Right cardiac atrium (tissue), 5 donors: ENCODE data around the gene NDUFAF2. TPM values are rescaled to one million over a fixed set of nuclear protein-coding genes. Genes with fewer than 3 reads are reported as not detected.
A peak's percentile ranks its signal among the peaks of the same experiment; 100 is the strongest.

Source experiments
- ATAC-seq, 2 donors: fragments of 200-7000 bp; cut with Tn5 transposase; one replicate each; pipeline versions ENCODE4 v1.8.0 to v1.9.1; 2020; ENCODE audit warnings: moderate library complexity in 2 of 2, mild to moderate bottlenecking in 1 of 2
- DNase-seq, 3 donors: peaks; one replicate each; pipeline ENCODE4 v3.0.0-alpha.2; 2020
- H3K27ac ChIP-seq: one replicate; pipeline ENCODE4 v1.5.1; 2013; ENCODE audit warnings: mild to moderate bottlenecking, low read length, control low read depth, moderate library complexity
- H3K27me3 ChIP-seq: one replicate; pipeline ENCODE4 v1.6.1; 2013; ENCODE audit not compliant: control insufficient read depth, insufficient read depth
- H3K4me1 ChIP-seq: one replicate; pipeline ENCODE4 v1.6.1; 2013; ENCODE audit warnings: low read length; ENCODE audit not compliant: control insufficient read depth, insufficient read depth
- H3K4me3 ChIP-seq: one replicate; pipeline ENCODE4 v1.5.1; 2013; ENCODE audit warnings: low read length, control low read depth
- H3K9me3 ChIP-seq: one replicate; pipeline ENCODE4 v1.6.1; 2013; ENCODE audit warnings: low read length; ENCODE audit not compliant: control insufficient read depth
- WGBS: extraction: QIAGEN DNeasy Blood & Tissue Kit; methylation state at CpG from one replicate; pipeline ENCODE4 v1.1.7; 2013; 5-methylcytosine and 5-hydroxymethylcytosine counted together
- intact Hi-C, 4 donors: fragments of 100-400 bp; cut with DNase I; formaldehyde crosslinking; loops; one replicate each; pipeline versions ENCODE4 v1.11.0 to v1.14.0; 2022 to 2023
- polyA plus RNA-seq: library from polyadenylated mRNA; stranded (reverse); fragments of 200-250 nt; gene quantifications from one replicate; pipeline ENCODE4 v1.2.3, GENCODE V29; 2013
- total RNA-seq, 4 donors: library from RNA; stranded (reverse); fragmentation: NEBNext Ultra II Directional; extraction: Animal tissue kit (Norgen Biotek cat#: 25700); gene quantifications; one replicate each; pipeline ENCODE4 v1.2.1, GENCODE V29; 2021
- donor health status: healthy with polysubstance abuse.
- donor health status: DM: no; HTN: yes; CAD: no.
- donor health status: DM: no; HTN: no; CAD: no.
- donor health status: DM: no; HTN: yes; CAD: no; lungs with severe emphysema.
- donor health status: DM: yes; HTN: yes; CAD: no.

NDUFAF2 gene
- total and polyA plus RNA-seq, 5 donors = 32.0 to 74.6 (median 34.8) TPM

DNA sequence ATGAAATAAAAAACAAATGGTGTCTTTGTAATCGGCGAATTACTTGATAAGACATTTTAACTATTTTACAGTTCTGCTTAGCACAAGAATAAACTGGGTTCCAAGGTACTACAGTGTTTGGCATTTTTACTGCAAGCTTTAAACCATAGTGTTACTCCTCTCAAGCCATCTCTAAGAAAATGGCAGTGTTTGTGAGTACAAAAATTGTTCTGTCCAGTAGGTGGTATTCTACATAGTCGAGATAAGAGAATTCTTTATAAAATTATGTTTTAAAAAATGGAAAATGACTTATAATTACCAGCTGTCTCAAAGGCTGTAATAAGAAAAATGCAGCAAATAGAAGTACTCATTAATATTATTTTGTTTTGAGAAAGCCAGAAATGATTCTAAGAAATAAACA is 214.1 kb downstream of the NDUFAF2 start:
- Histone ChIP-seq H3K4me3 (no peak overlapping the region), H3K27ac (no peak overlapping the region), H3K4me1 (peaks cover 3% of the 10 kb centered on the region), H3K27me3 (no peaks in the 10 kb centered on the region), H3K9me3 (no peaks in the 10 kb centered on the region)
- intact Hi-C loops = no loop called here
- DNase-seq (no peak), ATAC-seq (no peak)
- WGBS = 91% methylated on average over 3 of the region's 3 CpGs

GRCh38 chr5:61159836-61160235 is 214.8 kb downstream of the NDUFAF2 start:
- DNase-seq (no peak), ATAC-seq (no peak)
- H3K4me3 ChIP-seq = no peak overlapping the region
- no peaks in the 10 kb centered on the region for H3K27me3 ChIP-seq
- H3K9me3 ChIP-seq = no peaks in the 10 kb centered on the region
- no peak overlapping the region for H3K27ac ChIP-seq
- intact Hi-C loops = loop anchor here in 3 of 4 donors (5.0 to 10.0 kb wide), 3 partner anchors 155 to 172 kb away; partner anchors contain the start of gene ZSWIM6 (in 1 of the 3)
- WGBS = 46% methylated on average over 4 of the region's 4 CpGs
- H3K4me1 ChIP-seq = peaks cover 5% of the 10 kb centered on the region

GRCh38 chr5:61160497-61160896 is 215.5 kb downstream of the NDUFAF2 start:
- WGBS = 91% methylated on average over 3 of the region's 3 CpGs
- no peaks in the 10 kb centered on the region for H3K27me3 ChIP-seq
- intact Hi-C loops = loop anchor here in 3 of 4 donors (5.0 to 10.0 kb wide), 3 partner anchors 154 to 172 kb away; partner anchors contain the start of gene ZSWIM6 (in 1 of the 3)
- peaks cover 5% of the 10 kb centered on the region for H3K4me1 ChIP-seq
- no peak for ATAC-seq
- no peaks in the 10 kb centered on the region for H3K9me3 ChIP-seq
- H3K4me3 ChIP-seq = no peak overlapping the region
- no peak overlapping the region for H3K27ac ChIP-seq
- no peak for DNase-seq

- Histone ChIP-seq H3K4me1 (peaks cover 5% of the 10 kb centered on the region), H3K4me3 (peak within 1 kb of the TSS; percentile 60), H3K27ac (peak within 1 kb of the TSS; percentile 81), H3K9me3 (no peaks in the 10 kb centered on the region), H3K27me3 (no peaks in the 10 kb centered on the region)
- peak; percentile 98 to 99 for ATAC-seq
- WGBS = under 1% methylated on average over 73 of the region's 73 CpGs
- DNase-seq = peak; percentile 91 to 96 (median 95)
- intact Hi-C loops = loop anchor here in 3 of 4 donors (5.0 to 10.0 kb wide), 3 partner anchors 153 to 170 kb away; partner anchors contain the start of gene ZSWIM6 (in 1 of the 3)
Measured at GRCh38 chr5:61162010-61162831, 217.2 kb downstream of the NDUFAF2 start, which contains the start of gene SMIM15. Gene SMIM15 (minus strand): TSS chr5:61162468. CDS start chr5:61160171, 2,297 bp downstream.

- Histone ChIP-seq H3K4me3 (peak overlapping the region; percentile 60), H3K4me1 (peaks cover 5% of the 10 kb centered on the region), H3K9me3 (no peaks in the 10 kb centered on the region), H3K27ac (peak overlapping the region; percentile 81), H3K27me3 (no peaks in the 10 kb centered on the region)
- DNase-seq (peak in 1 of 3 donors; percentile 15), ATAC-seq (peak; percentile 47 to 50)
- WGBS = 30% methylated on average over 14 of the region's 14 CpGs
- intact Hi-C loops = loop anchor here in 3 of 4 donors (5.0 to 10.0 kb wide), 3 partner anchors 152 to 169 kb away; partner anchors contain the start of gene ZSWIM6 (in 1 of the 3)
Measured at GRCh38 chr5:61162832-61163567, 218.0 kb downstream of the NDUFAF2 start.

- DNase-seq = no peak
- ATAC-seq = no peak
- H3K9me3 ChIP-seq = no peaks in the 10 kb centered on the region
- intact Hi-C loops = loop anchor here in 3 of 4 donors (5.0 to 10.0 kb wide), 3 partner anchors 151 to 168 kb away; partner anchors contain the start of gene ZSWIM6 (in 1 of the 3)
- no peak overlapping the region for H3K27ac ChIP-seq
- no peak overlapping the region for H3K4me3 ChIP-seq
- WGBS = 96% methylated on average over 13 of the region's 13 CpGs
- no peaks in the 10 kb centered on the region for H3K27me3 ChIP-seq
- peaks cover 5% of the 10 kb centered on the region for H3K4me1 ChIP-seq
Measured at GRCh38 chr5:61163905-61164304, 218.9 kb downstream of the NDUFAF2 start.

DNA sequence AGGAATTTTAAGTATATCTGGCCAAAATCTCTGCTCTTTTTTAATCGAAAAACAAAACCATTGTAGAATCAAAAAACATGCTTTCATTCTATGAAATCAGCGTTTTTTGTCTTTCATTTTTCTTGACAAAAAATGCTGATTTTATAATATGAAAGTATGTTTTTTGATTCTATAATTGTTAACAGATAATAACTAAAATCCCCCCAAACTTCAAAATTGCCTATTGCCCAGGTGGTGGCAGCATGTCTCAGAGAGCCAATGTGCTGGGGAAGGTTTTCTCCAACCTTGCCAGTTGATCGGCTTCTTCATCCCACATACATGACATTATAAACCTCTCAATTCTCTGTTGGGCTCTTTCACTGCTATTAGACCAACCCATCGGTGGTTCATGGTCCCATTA is 222.4 kb downstream of the NDUFAF2 start:
- ATAC-seq = no peak
- intact Hi-C loops = loop anchor here in 1 of 4 donors (10.0 kb wide), 1 partner anchor 147 kb away; no protein-coding TSS in a partner anchor
- Histone ChIP-seq H3K27me3 (no peaks in the 10 kb centered on the region), H3K9me3 (no peaks in the 10 kb centered on the region), H3K4me1 (peaks cover 5% of the 10 kb centered on the region), H3K27ac (no peak overlapping the region), H3K4me3 (no peak overlapping the region)
- no peak for DNase-seq
- WGBS = 59% methylated on average over 4 of the region's 4 CpGs

DNA sequence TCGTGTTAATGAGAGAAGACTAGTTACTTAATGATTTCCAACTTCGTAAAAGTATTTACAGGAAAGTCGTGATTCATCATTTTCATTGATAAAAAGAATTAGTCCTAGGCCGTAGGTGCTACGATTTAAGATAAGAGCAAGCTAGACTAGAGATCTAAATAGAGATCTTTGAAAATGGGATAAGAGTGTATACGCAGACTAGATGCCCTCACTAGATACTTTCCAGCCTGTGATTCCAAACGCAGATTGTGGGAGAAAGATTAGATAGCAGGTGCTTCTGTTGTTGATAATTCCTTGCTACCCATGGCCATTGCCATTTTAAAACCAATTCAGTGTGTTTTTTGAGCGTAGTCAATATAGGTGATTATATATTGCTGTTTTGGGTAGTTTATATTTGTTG is 223.9 kb downstream of the NDUFAF2 start:
- no peak for ATAC-seq
- DNase-seq = no peak
- no peak overlapping the region for H3K4me3 ChIP-seq
- H3K9me3 ChIP-seq = no peaks in the 10 kb centered on the region
- 86% methylated on average over 8 of the region's 8 CpGs for WGBS
- H3K27ac ChIP-seq = no peak overlapping the region
- intact Hi-C loops = loop anchor here in 1 of 4 donors (10.0 kb wide), 1 partner anchor 146 kb away; no protein-coding TSS in a partner anchor
- H3K4me1 ChIP-seq = peaks cover 3% of the 10 kb centered on the region
- no peaks in the 10 kb centered on the region for H3K27me3 ChIP-seq

GRCh38 chr5:61171479-61171878 is 226.5 kb downstream of the NDUFAF2 start:
- no peaks in the 10 kb centered on the region for H3K4me1 ChIP-seq
- H3K9me3 ChIP-seq = no peaks in the 10 kb centered on the region
- ATAC-seq (no peak), DNase-seq (no peak)
- H3K27me3 ChIP-seq = no peaks in the 10 kb centered on the region
- intact Hi-C loops = no loop called here
- 92% methylated on average over 1 of the region's 1 CpG for WGBS
- H3K27ac ChIP-seq = no peak overlapping the region
- no peak overlapping the region for H3K4me3 ChIP-seq

GRCh38 chr5:61176631-61177030 is 231.6 kb downstream of the NDUFAF2 start:
- WGBS = 83% methylated on average over 3 of the region's 3 CpGs

More at GRCh38 chr5:61176631-61177030, 231.6 kb downstream of the NDUFAF2 start:
- Histone ChIP-seq H3K27ac (no peak overlapping the region), H3K27me3 (no peaks in the 10 kb centered on the region), H3K4me3 (no peak overlapping the region), H3K4me1 (peaks cover 3% of the 10 kb centered on the region), H3K9me3 (no peaks in the 10 kb centered on the region)
- no peak for ATAC-seq
- no peak for DNase-seq
- intact Hi-C loops = no loop called here
